Measurements from ENCODE around the gene CHRNA7. TPM values are rescaled to one million over a fixed set of nuclear protein-coding genes. Genes with fewer than 3 reads are reported as not detected.

Gene CHRNA7
- total RNA-seq, 2 donors from 2014 or later, result 1.1 TPM; not detected in 1

DNA sequence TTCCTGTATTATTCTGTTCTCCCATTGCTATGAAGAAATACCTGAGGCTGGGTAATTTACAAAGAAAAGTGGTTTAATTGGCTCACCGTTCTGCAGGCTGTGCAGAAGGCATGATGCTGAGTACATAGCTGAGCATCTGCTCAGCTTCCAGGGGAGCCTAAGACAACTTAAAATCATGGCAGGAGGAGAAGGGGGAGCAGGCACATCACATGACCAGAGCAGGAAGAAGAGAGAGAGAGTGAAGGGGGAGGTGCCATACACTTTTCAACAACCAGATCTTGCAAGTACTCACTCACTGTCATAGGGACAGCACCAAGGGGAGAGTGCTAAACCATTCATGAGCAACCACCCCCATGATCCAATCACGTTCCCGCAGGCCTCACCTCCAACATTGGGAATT is 188.4 kb downstream of the CHRNA7 start:
- TF ChIP-seq, protein P1, sequence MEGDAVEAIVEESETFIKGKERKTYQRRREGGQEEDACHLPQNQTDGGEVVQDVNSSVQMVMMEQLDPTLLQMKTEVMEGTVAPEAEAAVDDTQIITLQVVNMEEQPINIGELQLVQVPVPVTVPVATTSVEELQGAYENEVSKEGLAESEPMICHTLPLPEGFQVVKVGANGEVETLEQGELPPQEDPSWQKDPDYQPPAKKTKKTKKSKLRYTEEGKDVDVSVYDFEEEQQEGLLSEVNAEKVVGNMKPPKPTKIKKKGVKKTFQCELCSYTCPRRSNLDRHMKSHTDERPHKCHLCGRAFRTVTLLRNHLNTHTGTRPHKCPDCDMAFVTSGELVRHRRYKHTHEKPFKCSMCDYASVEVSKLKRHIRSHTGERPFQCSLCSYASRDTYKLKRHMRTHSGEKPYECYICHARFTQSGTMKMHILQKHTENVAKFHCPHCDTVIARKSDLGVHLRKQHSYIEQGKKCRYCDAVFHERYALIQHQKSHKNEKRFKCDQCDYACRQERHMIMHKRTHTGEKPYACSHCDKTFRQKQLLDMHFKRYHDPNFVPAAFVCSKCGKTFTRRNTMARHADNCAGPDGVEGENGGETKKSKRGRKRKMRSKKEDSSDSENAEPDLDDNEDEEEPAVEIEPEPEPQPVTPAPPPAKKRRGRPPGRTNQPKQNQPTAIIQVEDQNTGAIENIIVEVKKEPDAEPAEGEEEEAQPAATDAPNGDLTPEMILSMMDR (IDR thresholded peaks at IDR 0.05), result no peak
- DNase-seq (ENCODE audit: low spot score), result no peak
- Histone ChIP-seq H3K9me3 (peaks cover 0 to 24% of the 10 kb centered on the region in 2 donors), H3K4me1 (no peaks in the 10 kb centered on the region), H3K27me3 (no peaks in the 10 kb centered on the region), H3K27ac (no peak overlapping the region), H3K4me3 (no peak overlapping the region), H3K36me3 (no peaks in the 10 kb centered on the region)

Other genes starting within 250 kb of the CHRNA7 start
- 1 to 10 TPM; 1.0 to 5.2 TPM for gene OTUD7A, start 159.8 kb upstream of the CHRNA7 start, total RNA-seq